Measurements from ENCODE around the gene CD247.

CD247 gene

GRCh38 chr1:167467126-167467710 is 51.1 kb downstream of the CD247 start:
- Histone ChIP-seq H3K36me3 (ENCODE audit: insufficient read depth, low read length) (no peaks in the 10 kb centered on the region), H3K9ac (ENCODE audit: insufficient read length) (no peak overlapping the region), H3K4me3 (no peak overlapping the region), H3K9me3 (ENCODE audit: low read depth, low read length) (no peaks in the 10 kb centered on the region), H3K27ac (no peak overlapping the region)
- no peak for DNase-seq (ENCODE audit: low read depth, low spot score)
- no peak for TF ChIP-seq POLR2AphosphoS5 (IDR thresholded peaks at IDR 0.05; ENCODE audit: borderline replicate concordance, low read depth, low read length)
- TF ChIP-seq EZH2 (IDR thresholded peaks at IDR 0.05): no peak

- no peak overlapping the region for H3K27ac ChIP-seq
- DNase-seq (ENCODE audit: low read depth, low spot score): no peak
Observed at GRCh38 chr1:167465743-167466142, 52.6 kb downstream of the CD247 start.

GRCh38 chr1:167465018-167465417 is 53.3 kb downstream of the CD247 start:
- no peak for DNase-seq (ENCODE audit: low read depth, low spot score)
- no peaks in the 10 kb centered on the region for H3K36me3 ChIP-seq (ENCODE audit: insufficient read depth, low read length)
- H3K27ac ChIP-seq: no peak overlapping the region
- H3K9ac ChIP-seq (ENCODE audit: insufficient read length): no peak overlapping the region
- H3K4me3 ChIP-seq: no peak overlapping the region
- TF ChIP-seq EZH2 (IDR thresholded peaks at IDR 0.05) (no peak), FOXP2 (optimal IDR thresholded peaks at IDR 0.05; ENCODE audit: control extremely low read depth, extremely low read length, insufficient read depth) (no peak), POLR2AphosphoS5 (IDR thresholded peaks at IDR 0.05; ENCODE audit: borderline replicate concordance, low read depth, low read length) (no peak)
- no peaks in the 10 kb centered on the region for H3K9me3 ChIP-seq (ENCODE audit: low read depth, low read length)

More at GRCh38 chr1:167465743-167466142, 52.6 kb downstream of the CD247 start:
- Histone ChIP-seq H3K4me3 (no peak overlapping the region), H3K9me3 (ENCODE audit: low read depth, low read length) (no peaks in the 10 kb centered on the region), H3K36me3 (ENCODE audit: insufficient read depth, low read length) (no peaks in the 10 kb centered on the region), H3K9ac (ENCODE audit: insufficient read length) (no peak overlapping the region)
- TF ChIP-seq FOXP2 (optimal IDR thresholded peaks at IDR 0.05; ENCODE audit: control extremely low read depth, extremely low read length, insufficient read depth): no peak
- TF ChIP-seq EZH2 (IDR thresholded peaks at IDR 0.05): no peak
- TF ChIP-seq POLR2AphosphoS5 (IDR thresholded peaks at IDR 0.05; ENCODE audit: borderline replicate concordance, low read depth, low read length): no peak

- TF ChIP-seq POLR2AphosphoS5 (IDR thresholded peaks at IDR 0.05; ENCODE audit: borderline replicate concordance, low read depth, low read length) (no peak), EZH2 (IDR thresholded peaks at IDR 0.05) (no peak), FOXP2 (optimal IDR thresholded peaks at IDR 0.05; ENCODE audit: control extremely low read depth, extremely low read length, insufficient read depth) (no peak)
- DNase-seq (ENCODE audit: low read depth, low spot score): no peak
- no peaks in the 10 kb centered on the region for H3K36me3 ChIP-seq (ENCODE audit: insufficient read depth, low read length)
Observed at GRCh38 chr1:167463875-167464575, 54.3 kb downstream of the CD247 start.

GRCh38 chr1:167463080-167463479 is 55.2 kb downstream of the CD247 start:
- DNase-seq (ENCODE audit: low read depth, low spot score): no peak
- no peak overlapping the region for H3K27ac ChIP-seq
- H3K36me3 ChIP-seq (ENCODE audit: insufficient read depth, low read length): no peaks in the 10 kb centered on the region
- TF ChIP-seq FOXP2 (optimal IDR thresholded peaks at IDR 0.05; ENCODE audit: control extremely low read depth, extremely low read length, insufficient read depth): no peak
- TF ChIP-seq EZH2 (IDR thresholded peaks at IDR 0.05): no peak
- no peak for TF ChIP-seq POLR2AphosphoS5 (IDR thresholded peaks at IDR 0.05; ENCODE audit: borderline replicate concordance, low read depth, low read length)
- no peak overlapping the region for H3K4me3 ChIP-seq
- H3K9ac ChIP-seq (ENCODE audit: insufficient read length): no peak overlapping the region
- H3K9me3 ChIP-seq (ENCODE audit: low read depth, low read length): no peaks in the 10 kb centered on the region

More at GRCh38 chr1:167463875-167464575, 54.3 kb downstream of the CD247 start:
- Histone ChIP-seq H3K4me3 (no peak overlapping the region), H3K9ac (ENCODE audit: insufficient read length) (no peak overlapping the region), H3K27ac (no peak overlapping the region), H3K9me3 (ENCODE audit: low read depth, low read length) (no peaks in the 10 kb centered on the region)

- no peaks in the 10 kb centered on the region for H3K9me3 ChIP-seq (ENCODE audit: low read depth, low read length)
- H3K4me3 ChIP-seq: no peak overlapping the region
- H3K27ac ChIP-seq: no peak overlapping the region
- no peaks in the 10 kb centered on the region for H3K36me3 ChIP-seq (ENCODE audit: insufficient read depth, low read length)
- DNase-seq (ENCODE audit: low read depth, low spot score): no peak
- no peak overlapping the region for H3K9ac ChIP-seq (ENCODE audit: insufficient read length)
- no peak for TF ChIP-seq POLR2AphosphoS5 (IDR thresholded peaks at IDR 0.05; ENCODE audit: borderline replicate concordance, low read depth, low read length)
- TF ChIP-seq EZH2 (IDR thresholded peaks at IDR 0.05): no peak
- TF ChIP-seq FOXP2 (optimal IDR thresholded peaks at IDR 0.05; ENCODE audit: control extremely low read depth, extremely low read length, insufficient read depth): no peak
Observed at GRCh38 chr1:167462341-167462740, 56.0 kb downstream of the CD247 start.

GRCh38 chr1:167460836-167461235 is 57.5 kb downstream of the CD247 start:
- no peaks in the 10 kb centered on the region for H3K36me3 ChIP-seq (ENCODE audit: insufficient read depth, low read length)
- H3K9me3 ChIP-seq (ENCODE audit: low read depth, low read length): no peaks in the 10 kb centered on the region
- TF ChIP-seq FOXP2 (optimal IDR thresholded peaks at IDR 0.05; ENCODE audit: control extremely low read depth, extremely low read length, insufficient read depth): no peak
- no peak for TF ChIP-seq EZH2 (IDR thresholded peaks at IDR 0.05)
- TF ChIP-seq POLR2AphosphoS5 (IDR thresholded peaks at IDR 0.05; ENCODE audit: borderline replicate concordance, low read depth, low read length): no peak
- no peak for DNase-seq (ENCODE audit: low read depth, low spot score)
- H3K4me3 ChIP-seq: no peak overlapping the region
- no peak overlapping the region for H3K27ac ChIP-seq
- no peak overlapping the region for H3K9ac ChIP-seq (ENCODE audit: insufficient read length)

GRCh38 chr1:167457936-167458584 is 60.3 kb downstream of the CD247 start:
- TF ChIP-seq POLR2AphosphoS5 (IDR thresholded peaks at IDR 0.05; ENCODE audit: borderline replicate concordance, low read depth, low read length) (no peak), EZH2 (IDR thresholded peaks at IDR 0.05) (no peak), FOXP2 (optimal IDR thresholded peaks at IDR 0.05; ENCODE audit: control extremely low read depth, extremely low read length, insufficient read depth) (no peak)
- Histone ChIP-seq H3K27ac (no peak overlapping the region), H3K9me3 (ENCODE audit: low read depth, low read length) (no peaks in the 10 kb centered on the region), H3K4me3 (no peak overlapping the region), H3K36me3 (ENCODE audit: insufficient read depth, low read length) (no peaks in the 10 kb centered on the region), H3K9ac (ENCODE audit: insufficient read length) (no peak overlapping the region)
- no peak for DNase-seq (ENCODE audit: low read depth, low spot score)

All from SK-N-MC (cell line).